SK-N-SH (cell line): ENCODE measurements around the gene TSPAN11. TPM values are rescaled to one million over a fixed set of nuclear protein-coding genes. Genes with fewer than 3 reads are reported as not detected.

Experiments
- CTCF ChIA-PET: fragments of 300-600, 350-600 bp; formaldehyde crosslinking; extraction: SDS; loops from one replicate; lab custom pipeline; 2021; lab: Yijun Ruan, JAX
- POLR2A ChIA-PET: fragments of 350-600 bp; sonication (Branson Sonifier 250); formaldehyde crosslinking; extraction: SDS; loops from one replicate; lab custom pipeline; 2020; ENCODE audit warnings: antibody characterized with exemption, inconsistent platforms; lab: Yijun Ruan, JAX
- DNase-seq: peaks from one replicate; pipeline ENCODE4 v3.0.0; 2012
- H2AFZ ChIP-seq: fragments of 200-600 bp; sonication (generic); 2 replicates; pipeline ENCODE4 v1.8.1; 2016; ENCODE audit warnings: antibody characterized with exemption, mild to moderate bottlenecking, low read depth
- H3F3A ChIP-seq: fragments of 200-600 bp; sonication (generic); replicated peaks from 2 replicates; pipeline ENCODE3; 2016; ENCODE audit warnings: antibody characterized with exemption, mild to moderate bottlenecking; ENCODE audit not compliant: insufficient read depth
- H3K27ac ChIP-seq, 2 experiments: fragments of 200-500 bp in 1 of 2; fragments of 200-600 bp in 1 of 2; sonication (Bioruptor generic) in 1 of 2; sonication (generic), shearing (Covaris generic) in 1 of 2; 2 replicates each; pipeline versions ENCODE4 v1.5.1 to v1.6.1; 2014 to 2016; ENCODE audit warnings: low read depth in 2 of 2, inconsistent platforms in 1 of 2, low read length in 1 of 2, mild to moderate bottlenecking in 1 of 2, mixed read lengths in 1 of 2
- H3K27me3 ChIP-seq: fragments of 200-600 bp; sonication (generic), shearing (Covaris generic); 2 replicates; pipeline ENCODE4 v1.6.1; 2016; ENCODE audit warnings: mixed run types; ENCODE audit not compliant: insufficient read depth
- H3K36me3 ChIP-seq, 2 experiments: fragments of 200-500 bp in 1 of 2; fragments of 200-600 bp in 1 of 2; sonication (Bioruptor generic) in 1 of 2; sonication (generic) in 1 of 2; replicated peaks in 1 of 2; 2 replicates each; pipeline versions ENCODE3 to v1.5.1; 2014 to 2016; ENCODE audit warnings: low read length in 1 of 2, mild to moderate bottlenecking in 1 of 2; ENCODE audit not compliant: insufficient read depth in 2 of 2, control insufficient read depth in 1 of 2
- H3K4me1 ChIP-seq, 2 experiments: fragments of 200-500 bp in 1 of 2; fragments of 200-600 bp in 1 of 2; sonication (Bioruptor generic) in 1 of 2; sonication (generic), shearing (Covaris generic) in 1 of 2; 2 replicates each; pipeline versions ENCODE4 v1.5.1 to v1.6.1; 2014 to 2016; ENCODE audit warnings: low read depth in 1 of 2, low read length in 1 of 2, mixed run types in 1 of 2; ENCODE audit not compliant: insufficient read depth in 2 of 2, control insufficient read depth in 1 of 2
- H3K4me2 ChIP-seq: fragments of 200-600 bp; sonication (generic), shearing (Covaris generic); 2 replicates; pipeline ENCODE4 v1.6.1; 2017; ENCODE audit warnings: mixed run types
- H3K4me3 ChIP-seq, 2 experiments: fragments of 200-500 bp in 1 of 2; fragments of 200-600 bp in 1 of 2; sonication (Bioruptor generic) in 1 of 2; sonication (generic), shearing (Covaris generic) in 1 of 2; 2 replicates each; pipeline versions ENCODE4 v1.5.1 to v1.8.1; 2014 to 2016; ENCODE audit warnings: low read depth in 2 of 2, inconsistent platforms in 1 of 2, low read length in 1 of 2, mild to moderate bottlenecking in 1 of 2, mixed read lengths in 1 of 2, moderate library complexity in 1 of 2
- H3K79me2 ChIP-seq: fragments of 200-600 bp; sonication (generic); 2 replicates; pipeline ENCODE4 v1.8.1; 2017; ENCODE audit warnings: mild to moderate bottlenecking; ENCODE audit not compliant: insufficient read depth
- H3K9ac ChIP-seq: fragments of 200-600 bp; sonication (generic); 2 replicates; pipeline ENCODE4 v1.6.1; 2017; ENCODE audit warnings: mixed run types
- H3K9me2 ChIP-seq: fragments of 200-600 bp; sonication (generic); 2 replicates; pipeline ENCODE4 v1.6.1; 2017; ENCODE audit warnings: mixed run types
- H3K9me3 ChIP-seq: fragments of 200-600 bp; sonication (generic); 2 replicates; pipeline ENCODE4 v1.6.1; 2017; ENCODE audit warnings: mixed run types, mild to moderate bottlenecking, moderate library complexity
- H4K20me1 ChIP-seq: fragments of 200-600 bp; sonication (generic); 2 replicates; pipeline ENCODE4 v1.6.1; 2017; ENCODE audit warnings: mild to moderate bottlenecking, mixed run types; ENCODE audit not compliant: insufficient read depth
- CHD2 ChIP-seq: fragments of 150-350 bp; IDR thresholded peaks from 2 replicates; pipeline ENCODE4 v1.6.1; 2018; ENCODE audit warnings: low read length; ENCODE audit not compliant: partially characterized antibody
- FOXJ3 ChIP-seq: sonication (generic); formaldehyde crosslinking; IDR thresholded peaks from 2 replicates; pipeline ENCODE4 v1.5.1; 2020; ENCODE audit warnings: mild to moderate bottlenecking, missing genetic modification reagents
- FOXM1 ChIP-seq: IDR thresholded peaks from 2 replicates; pipeline ENCODE4 v1.4.0; 2012; ENCODE audit warnings: low read depth, mild to moderate bottlenecking
- MEF2A ChIP-seq: IDR thresholded peaks from 2 replicates; pipeline ENCODE4 v1.4.0; 2012; ENCODE audit warnings: low read depth, borderline replicate concordance
- MXI1 ChIP-seq: IDR thresholded peaks from 2 replicates; pipeline ENCODE4 v1.6.1; 2012; ENCODE audit warnings: mild to moderate bottlenecking, low read depth, low read length, improper control_type of control experiment
- POLR2AphosphoS5 ChIP-seq: IDR thresholded peaks from 2 replicates; pipeline ENCODE4 v1.6.1; 2012; ENCODE audit warnings: low read depth, low read length
- YY1 ChIP-seq: IDR thresholded peaks from 2 replicates; pipeline ENCODE4 v1.4.0; 2012; ENCODE audit warnings: low read depth, mild to moderate bottlenecking
- WGBS: methylation state at CpG from one replicate; pipeline ENCODE4 v1.1.6; 2017; ENCODE audit warnings: low lambda C conversion rate; 5-methylcytosine and 5-hydroxymethylcytosine counted together
- polyA plus RNA-seq, 3 experiments: library from polyadenylated mRNA; depleted of rRNA; stranded (reverse); fragments of >200 nt; gene quantifications; 2 replicates each; pipeline ENCODE4 v1.2.3, GENCODE V29; 2012
- TF ChIP-seq, protein P1 (sequence below): fragments of 200-600 bp; sonication (generic); IDR thresholded peaks from 2 replicates; pipeline ENCODE4 v1.6.1; 2017; ENCODE audit warnings: antibody characterized with exemption, mild to moderate bottlenecking, moderate library complexity
- TF ChIP-seq, protein P2 (sequence below): IDR thresholded peaks from 2 replicates; pipeline ENCODE4; 2012
- TF ChIP-seq, protein P3 (sequence below): fragments of 150-350 bp; IDR thresholded peaks from 2 replicates; pipeline ENCODE4 v1.6.1; 2017; ENCODE audit warnings: antibody characterized with exemption, low read length, low read depth, borderline replicate concordance

Gene TSPAN11
- polyA plus RNA-seq, 1 of the 3 experiments (the other 2 are of a cell fraction) = 6.4 TPM

DNA sequence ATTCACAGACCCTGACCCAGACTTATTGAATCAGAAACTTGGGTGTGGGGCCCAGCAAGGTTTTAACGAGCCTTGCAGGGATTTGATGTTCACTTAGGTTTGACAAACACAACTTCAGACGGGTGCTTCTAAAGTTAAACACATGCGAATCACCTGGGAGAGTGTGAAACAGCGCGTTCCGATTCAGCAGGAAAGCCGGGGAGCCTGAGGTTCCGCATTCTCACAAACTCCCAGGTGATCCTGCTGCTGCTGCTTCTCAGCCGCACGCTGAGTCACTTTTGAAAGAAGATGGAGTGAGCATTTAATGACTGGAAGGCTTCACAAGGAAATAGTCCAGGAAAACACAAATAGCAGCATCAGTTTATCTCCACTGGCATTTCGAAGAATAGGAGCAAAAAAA lies 102.9 kb downstream of the TSPAN11 start:
- Histone ChIP-seq H3K4me1 (no peaks in the 10 kb centered on the region), H3K9ac (no peak overlapping the region), H2AFZ (no peak overlapping the region), H3K27ac (no peak overlapping the region), H3K9me3 (no peaks in the 10 kb centered on the region), H4K20me1 (no peaks in the 10 kb centered on the region), H3K9me2 (no peaks in the 10 kb centered on the region), H3K4me3 (no peak overlapping the region), H3K27me3 (no peaks in the 10 kb centered on the region), H3K36me3 (no peaks in the 10 kb centered on the region), H3K4me2 (no peak overlapping the region), H3F3A (no peaks in the 10 kb centered on the region), H3K79me2 (no peaks in the 10 kb centered on the region)
- CTCF ChIA-PET = no interaction called here
- TF ChIP-seq FOXM1 (no peak), MXI1 (no peak), FOXJ3 (CRISPR knock-in tag) (no peak), POLR2AphosphoS5 (no peak)
- TF ChIP-seq, protein P1, sequence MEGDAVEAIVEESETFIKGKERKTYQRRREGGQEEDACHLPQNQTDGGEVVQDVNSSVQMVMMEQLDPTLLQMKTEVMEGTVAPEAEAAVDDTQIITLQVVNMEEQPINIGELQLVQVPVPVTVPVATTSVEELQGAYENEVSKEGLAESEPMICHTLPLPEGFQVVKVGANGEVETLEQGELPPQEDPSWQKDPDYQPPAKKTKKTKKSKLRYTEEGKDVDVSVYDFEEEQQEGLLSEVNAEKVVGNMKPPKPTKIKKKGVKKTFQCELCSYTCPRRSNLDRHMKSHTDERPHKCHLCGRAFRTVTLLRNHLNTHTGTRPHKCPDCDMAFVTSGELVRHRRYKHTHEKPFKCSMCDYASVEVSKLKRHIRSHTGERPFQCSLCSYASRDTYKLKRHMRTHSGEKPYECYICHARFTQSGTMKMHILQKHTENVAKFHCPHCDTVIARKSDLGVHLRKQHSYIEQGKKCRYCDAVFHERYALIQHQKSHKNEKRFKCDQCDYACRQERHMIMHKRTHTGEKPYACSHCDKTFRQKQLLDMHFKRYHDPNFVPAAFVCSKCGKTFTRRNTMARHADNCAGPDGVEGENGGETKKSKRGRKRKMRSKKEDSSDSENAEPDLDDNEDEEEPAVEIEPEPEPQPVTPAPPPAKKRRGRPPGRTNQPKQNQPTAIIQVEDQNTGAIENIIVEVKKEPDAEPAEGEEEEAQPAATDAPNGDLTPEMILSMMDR = no peak
- TF ChIP-seq, protein P2, sequence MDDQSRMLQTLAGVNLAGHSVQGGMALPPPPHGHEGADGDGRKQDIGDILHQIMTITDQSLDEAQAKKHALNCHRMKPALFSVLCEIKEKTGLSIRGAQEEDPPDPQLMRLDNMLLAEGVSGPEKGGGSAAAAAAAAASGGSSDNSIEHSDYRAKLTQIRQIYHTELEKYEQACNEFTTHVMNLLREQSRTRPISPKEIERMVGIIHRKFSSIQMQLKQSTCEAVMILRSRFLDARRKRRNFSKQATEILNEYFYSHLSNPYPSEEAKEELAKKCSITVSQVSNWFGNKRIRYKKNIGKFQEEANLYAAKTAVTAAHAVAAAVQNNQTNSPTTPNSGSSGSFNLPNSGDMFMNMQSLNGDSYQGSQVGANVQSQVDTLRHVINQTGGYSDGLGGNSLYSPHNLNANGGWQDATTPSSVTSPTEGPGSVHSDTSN = no peak
- POLR2A ChIA-PET = no interaction called here
- DNase-seq = no peak
- 91% methylated on average over 11 of the region's 11 CpGs for WGBS

DNA sequence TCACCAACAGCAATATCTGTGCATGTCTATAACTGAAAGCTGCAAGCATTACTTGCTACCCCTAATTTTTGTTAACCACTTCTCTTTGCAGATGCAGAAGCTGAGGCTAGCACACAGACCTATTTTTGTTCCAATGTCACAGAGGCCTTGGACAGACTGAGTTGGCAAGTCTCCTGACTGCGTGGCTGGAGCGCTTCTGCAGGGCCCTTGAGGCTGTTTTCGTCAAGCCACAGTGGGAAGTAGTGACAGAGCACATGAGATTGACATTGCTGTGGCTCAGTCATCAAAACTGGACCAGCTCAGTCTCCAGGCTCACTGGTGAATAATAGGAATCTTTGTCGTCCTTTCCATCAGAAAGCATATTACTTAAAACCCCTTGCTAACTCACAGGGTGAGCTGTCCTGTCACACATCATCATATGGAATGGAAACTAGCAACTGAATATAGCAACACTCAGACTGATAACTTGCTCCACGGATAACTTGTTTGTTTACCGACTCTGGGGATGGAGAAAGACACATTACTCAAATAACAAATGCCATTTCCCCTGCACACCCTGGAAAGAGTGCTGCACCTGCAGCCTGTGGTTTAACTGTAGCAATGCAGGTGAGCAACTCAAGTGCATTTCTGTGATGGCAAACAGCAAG lies 103.5 kb downstream of the TSPAN11 start:
- POLR2A ChIA-PET = no interaction called here

More for the DNA sequence above, 103.5 kb downstream of the TSPAN11 start:
- no peaks in the 10 kb centered on the region for H3K9me3 ChIP-seq
- no peak overlapping the region for H3K4me3 ChIP-seq
- WGBS = 75% methylated on average over 6 of the region's 6 CpGs
- TF ChIP-seq YY1 (no peak), CHD2 (no peak), MEF2A (no peak)
- TF ChIP-seq, protein P3, sequence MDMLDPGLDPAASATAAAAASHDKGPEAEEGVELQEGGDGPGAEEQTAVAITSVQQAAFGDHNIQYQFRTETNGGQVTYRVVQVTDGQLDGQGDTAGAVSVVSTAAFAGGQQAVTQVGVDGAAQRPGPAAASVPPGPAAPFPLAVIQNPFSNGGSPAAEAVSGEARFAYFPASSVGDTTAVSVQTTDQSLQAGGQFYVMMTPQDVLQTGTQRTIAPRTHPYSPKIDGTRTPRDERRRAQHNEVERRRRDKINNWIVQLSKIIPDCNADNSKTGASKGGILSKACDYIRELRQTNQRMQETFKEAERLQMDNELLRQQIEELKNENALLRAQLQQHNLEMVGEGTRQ = no peak
- H4K20me1 ChIP-seq = no peaks in the 10 kb centered on the region
- no peaks in the 10 kb centered on the region for H3K4me1 ChIP-seq
- H3K36me3 ChIP-seq = no peaks in the 10 kb centered on the region
- no peak overlapping the region for H3K4me2 ChIP-seq
- H3F3A ChIP-seq = no peaks in the 10 kb centered on the region
- CTCF ChIA-PET = no interaction called here
- no peak for DNase-seq
- no peak overlapping the region for H3K9ac ChIP-seq
- H3K27me3 ChIP-seq = no peaks in the 10 kb centered on the region
- no peaks in the 10 kb centered on the region for H3K79me2 ChIP-seq
- no peak overlapping the region for H2AFZ ChIP-seq
- no peaks in the 10 kb centered on the region for H3K9me2 ChIP-seq
- H3K27ac ChIP-seq = no peak overlapping the region
